Fibroblast of mammary gland (primary cell): Measurements from ENCODE around the gene PEAR1.

ENCODE experiments used
- DNase-seq: peaks from one replicate; pipeline ENCODE4 v3.0.0-alpha.2; 2010; ENCODE audit warnings: low read depth
- H3K4me3 ChIP-seq: 2 replicates; pipeline ENCODE4 v1.5.1; 2011; ENCODE audit warnings: low read depth, mild to moderate bottlenecking, low read length, moderate library complexity; ENCODE audit not compliant: control insufficient read depth
- TF ChIP-seq, protein P1 (sequence below): conservative IDR thresholded peaks from 2 replicates; pipeline ENCODE4 v1.5.1; 2011; ENCODE audit warnings: low read depth, low read length, inconsistent platforms; ENCODE audit not compliant: control insufficient read depth, insufficient read depth

Gene PEAR1

GRCh38 chr1:156894001-156894400, 483 bp downstream of the PEAR1 start:
- DNase-seq, result no peak
- TF ChIP-seq, protein P1, sequence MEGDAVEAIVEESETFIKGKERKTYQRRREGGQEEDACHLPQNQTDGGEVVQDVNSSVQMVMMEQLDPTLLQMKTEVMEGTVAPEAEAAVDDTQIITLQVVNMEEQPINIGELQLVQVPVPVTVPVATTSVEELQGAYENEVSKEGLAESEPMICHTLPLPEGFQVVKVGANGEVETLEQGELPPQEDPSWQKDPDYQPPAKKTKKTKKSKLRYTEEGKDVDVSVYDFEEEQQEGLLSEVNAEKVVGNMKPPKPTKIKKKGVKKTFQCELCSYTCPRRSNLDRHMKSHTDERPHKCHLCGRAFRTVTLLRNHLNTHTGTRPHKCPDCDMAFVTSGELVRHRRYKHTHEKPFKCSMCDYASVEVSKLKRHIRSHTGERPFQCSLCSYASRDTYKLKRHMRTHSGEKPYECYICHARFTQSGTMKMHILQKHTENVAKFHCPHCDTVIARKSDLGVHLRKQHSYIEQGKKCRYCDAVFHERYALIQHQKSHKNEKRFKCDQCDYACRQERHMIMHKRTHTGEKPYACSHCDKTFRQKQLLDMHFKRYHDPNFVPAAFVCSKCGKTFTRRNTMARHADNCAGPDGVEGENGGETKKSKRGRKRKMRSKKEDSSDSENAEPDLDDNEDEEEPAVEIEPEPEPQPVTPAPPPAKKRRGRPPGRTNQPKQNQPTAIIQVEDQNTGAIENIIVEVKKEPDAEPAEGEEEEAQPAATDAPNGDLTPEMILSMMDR, result no peak
- H3K4me3 ChIP-seq, result peak overlapping the region; percentile 51

DNA sequence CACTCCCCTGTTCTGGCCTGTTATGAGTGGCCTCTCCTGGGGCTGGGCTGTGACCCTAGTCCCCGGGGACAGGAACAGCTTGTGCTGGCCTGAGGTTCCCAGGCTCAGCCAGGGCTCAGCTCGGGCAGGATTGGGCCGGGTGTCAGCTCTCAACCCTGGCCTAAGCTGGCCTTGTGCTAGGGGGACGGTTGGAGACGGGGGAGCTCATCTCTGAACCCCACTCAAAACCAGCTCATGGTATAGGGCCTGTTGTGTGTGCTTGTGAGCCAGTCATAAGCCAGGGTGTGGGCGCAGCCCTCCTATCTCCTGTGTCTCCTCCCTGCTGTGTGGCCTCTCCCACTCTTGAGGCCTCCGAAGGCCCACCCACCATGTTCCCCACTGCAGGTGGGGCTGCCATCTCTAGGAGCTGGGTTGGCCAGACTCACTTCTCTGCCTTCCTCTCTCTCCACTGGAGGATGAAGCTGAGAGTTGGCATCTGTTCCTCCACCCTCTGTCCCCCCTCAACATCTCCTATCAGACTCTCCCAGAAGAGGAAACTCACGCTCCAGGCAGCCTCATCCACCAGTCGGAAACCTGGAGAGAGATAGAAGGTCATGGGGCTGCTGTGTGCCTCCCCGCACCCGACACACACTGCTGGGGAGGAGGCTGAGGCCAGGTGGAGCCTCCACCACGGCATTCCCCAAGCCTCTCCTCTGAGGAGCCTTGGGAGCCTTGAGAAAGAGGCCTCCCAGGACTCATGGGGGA, 1.4 kb downstream of the PEAR1 start:
- DNase-seq, result peak; percentile 45
- H3K4me3 ChIP-seq, result peak overlapping the region; percentile 51
- TF ChIP-seq, protein P1, result no peak

- no peak overlapping the region for H3K4me3 ChIP-seq
- DNase-seq, result no peak
- TF ChIP-seq, protein P1, result no peak
These were observed 1.9 kb downstream of the PEAR1 start for GRCh38 chr1:156895455-156895812.

GRCh38 chr1:156895927-156896326, 2.4 kb downstream of the PEAR1 start:
- TF ChIP-seq, protein P1, result no peak
- DNase-seq, result no peak
- no peak overlapping the region for H3K4me3 ChIP-seq

GRCh38 chr1:156896490-156897033, 3.0 kb downstream of the PEAR1 start:
- TF ChIP-seq, protein P1, result no peak
- DNase-seq, result peak; percentile 91
- H3K4me3 ChIP-seq, result peak overlapping the region; percentile 13

DNA sequence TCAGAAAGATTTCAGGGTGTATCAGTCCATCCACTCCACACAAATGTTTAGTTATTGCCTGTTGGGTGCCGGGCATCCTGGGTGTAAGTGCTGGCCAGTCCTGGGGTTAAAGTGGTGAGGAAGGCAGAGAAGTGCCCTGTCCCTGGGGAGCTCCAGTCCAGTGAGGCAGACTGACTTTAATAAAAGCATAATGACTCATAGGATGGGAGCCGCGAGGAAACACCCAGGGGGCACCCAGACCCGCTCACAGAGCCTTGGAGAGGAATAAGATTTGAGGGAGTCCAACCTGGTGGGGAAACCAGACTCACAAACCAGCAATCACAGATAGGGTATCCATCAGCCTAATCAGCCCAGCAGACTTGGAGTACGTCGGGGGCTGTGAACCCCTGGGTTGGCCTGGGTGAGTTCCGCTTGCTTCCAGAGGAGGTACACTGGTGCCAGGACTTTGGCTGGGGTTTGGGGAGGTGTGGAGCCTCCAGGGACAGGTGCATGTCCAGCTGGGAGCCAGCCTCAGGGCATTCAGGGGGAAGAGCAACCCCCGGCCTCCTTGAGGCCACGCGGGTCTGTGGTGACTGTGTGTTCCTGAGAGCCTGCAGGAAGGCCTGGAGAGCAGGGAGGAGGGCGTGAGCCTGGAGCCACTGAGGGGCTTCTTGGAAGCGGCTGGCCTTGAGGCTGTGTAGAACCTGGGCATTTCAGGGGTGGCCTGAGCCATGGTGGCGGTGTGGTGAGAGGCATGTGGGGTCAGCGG, 3.7 kb downstream of the PEAR1 start:
- peak; percentile 81 for DNase-seq
- TF ChIP-seq, protein P1, result no peak
- peak overlapping the region; percentile 13 for H3K4me3 ChIP-seq
